WTC11 (cell line): ENCODE data around the gene DISC1.

Experiments used
- CREM ChIP-seq: sonication (generic); formaldehyde crosslinking; IDR thresholded peaks from 2 replicates; pipeline ENCODE4 v1.8.1; 2022; ENCODE audit warnings: mild to moderate bottlenecking, missing genetic modification reagents, moderate library complexity
- CTCF ChIP-seq: fragments of 200-600 bp; IDR thresholded peaks from 2 replicates; pipeline ENCODE4 v1.8.0; 2022; ENCODE audit warnings: antibody characterized with exemption
- FOXP4 ChIP-seq: sonication (generic); formaldehyde crosslinking; IDR thresholded peaks from 2 replicates; pipeline ENCODE4 v1.8.0; 2022; ENCODE audit warnings: mild to moderate bottlenecking, missing genetic modification reagents
- MAX ChIP-seq: sonication (generic); formaldehyde crosslinking; IDR thresholded peaks from 2 replicates; pipeline ENCODE4 v1.8.0; 2022; ENCODE audit warnings: mild to moderate bottlenecking, missing genetic modification reagents
- MXD4 ChIP-seq: fragments of 250-450 bp; sonication (Bioruptor Pico); IDR thresholded peaks from 2 replicates; pipeline ENCODE4 v1.8.0; 2021; ENCODE audit warnings: mild to moderate bottlenecking, moderate library complexity, borderline replicate concordance
- NR1H2 ChIP-seq: sonication (generic); formaldehyde crosslinking; IDR thresholded peaks from 2 replicates; pipeline ENCODE4 v1.9.0; 2021; ENCODE audit warnings: mild to moderate bottlenecking, moderate library complexity, missing genetic modification reagents
- RELA ChIP-seq: sonication (generic); formaldehyde crosslinking; IDR thresholded peaks from 2 replicates; pipeline ENCODE4 v1.8.1; 2022; ENCODE audit warnings: missing genetic modification reagents, mild to moderate bottlenecking, borderline replicate concordance
- SP1 ChIP-seq: sonication (generic); formaldehyde crosslinking; conservative IDR thresholded peaks from 2 replicates; pipeline ENCODE4 v1.8.1; 2022; ENCODE audit warnings: missing genetic modification reagents
- USF1 ChIP-seq: sonication (generic); formaldehyde crosslinking; IDR thresholded peaks from 2 replicates; pipeline ENCODE4 v1.8.0; 2022; ENCODE audit warnings: mild to moderate bottlenecking, missing genetic modification reagents
- ZNF121 ChIP-seq: sonication (generic); formaldehyde crosslinking; IDR thresholded peaks from 2 replicates; pipeline ENCODE4 v1.8.0; 2023; ENCODE audit warnings: missing genetic modification reagents
- ZNF138 ChIP-seq: sonication (generic); formaldehyde crosslinking; conservative IDR thresholded peaks from 2 replicates; pipeline ENCODE4 v1.8.1; 2022; ENCODE audit warnings: mild to moderate bottlenecking, moderate library complexity, missing genetic modification reagents
- ZNF423 ChIP-seq: fragments of 250-450 bp; sonication (Bioruptor Pico); IDR thresholded peaks from 2 replicates; pipeline ENCODE4 v2.1.2; 2022; ENCODE audit warnings: mild to moderate bottlenecking, moderate library complexity
- ZNF425 ChIP-seq: fragments of 250-450 bp; sonication (Bioruptor Pico); conservative IDR thresholded peaks from 2 replicates; pipeline ENCODE4 v1.9.0; 2021; ENCODE audit warnings: mild to moderate bottlenecking

GRCh38 chr1:231878737-231879136 is 252.1 kb downstream of the DISC1 start:
- TF ChIP-seq CTCF (no peak), ZNF423 (CRISPR knock-in tag) (no peak), SP1 (CRISPR knock-in tag) (no peak), NR1H2 (CRISPR knock-in tag) (no peak), ZNF425 (CRISPR knock-in tag) (no peak), RELA (CRISPR knock-in tag) (no peak), MXD4 (CRISPR knock-in tag) (no peak), USF1 (CRISPR knock-in tag) (no peak), ZNF138 (CRISPR knock-in tag) (no peak), MAX (CRISPR knock-in tag) (no peak), CREM (CRISPR knock-in tag) (no peak), ZNF121 (CRISPR knock-in tag) (no peak), FOXP4 (CRISPR knock-in tag) (no peak)
